ENCODE measurements around the gene TMEM63C. TPM values are rescaled to one million over a fixed set of nuclear protein-coding genes. Genes with fewer than 3 reads are reported as not detected.

The TMEM63C gene
- total RNA-seq, 1 donor from 2014 or later, result 1.5 TPM

GRCh38 chr14:77139540-77140358 lies 41.8 kb upstream of the TMEM63C start:
- peak; percentile 56 for DNase-seq
- peak; percentile 74 for ATAC-seq (ENCODE audit: low read depth)
- H3K36me3 Mint-ChIP-seq (ENCODE audit: low read depth), result no peaks in the 10 kb centered on the region
- CTCF ChIA-PET, result interaction anchor here (1.0 kb wide), 3 partner anchors 11 to 177 kb away, joined by 3 to 4 read pairs (median 3); no protein-coding TSS in a partner anchor
- no peaks in the 10 kb centered on the region for H3K9me3 Mint-ChIP-seq
- intact Hi-C loops (cut with micrococcal nuclease), result loop anchor here (5.0 kb wide), 1 partner anchor 163 kb away; no protein-coding TSS in a partner anchor
- H3K4me1 Mint-ChIP-seq, result peaks cover 26% of the 10 kb centered on the region
- H3K27ac Mint-ChIP-seq, result no peak overlapping the region
- H3K27me3 Mint-ChIP-seq, result peaks cover 64% of the 10 kb centered on the region
- POLR2A ChIA-PET, result no interaction called here
- TF ChIP-seq CTCF (IDR thresholded peaks at IDR 0.05), result no peak
- peak overlapping the region; percentile 76 for H3K4me3 Mint-ChIP-seq

GRCh38 chr14:77140359-77141213 lies 41.0 kb upstream of the TMEM63C start:
- H3K27ac Mint-ChIP-seq, result no peak overlapping the region
- CTCF ChIA-PET, result interaction anchor here (1.0 kb wide), 3 partner anchors 10 to 176 kb away, joined by 3 to 4 read pairs (median 3); no protein-coding TSS in a partner anchor
- H3K4me3 Mint-ChIP-seq, result peak overlapping the region; percentile 76
- no peaks in the 10 kb centered on the region for H3K36me3 Mint-ChIP-seq (ENCODE audit: low read depth)
- ATAC-seq (ENCODE audit: low read depth) (no peak), DNase-seq (no peak)
- POLR2A ChIA-PET, result no interaction called here
- no peaks in the 10 kb centered on the region for H3K9me3 Mint-ChIP-seq
- H3K4me1 Mint-ChIP-seq, result peaks cover 26% of the 10 kb centered on the region
- TF ChIP-seq CTCF (IDR thresholded peaks at IDR 0.05), result no peak
- intact Hi-C loops (cut with micrococcal nuclease), result loop anchor here (5.0 kb wide), 1 partner anchor 162 kb away; no protein-coding TSS in a partner anchor
- H3K27me3 Mint-ChIP-seq, result peaks cover 65% of the 10 kb centered on the region

- Mint-ChIP-seq H3K4me3 (peak within 1 kb of the TSS; percentile 76), H3K36me3 (ENCODE audit: low read depth) (no peaks in the 10 kb centered on the region), H3K27ac (no peak within 1 kb of the TSS), H3K4me1 (peaks cover 26% of the 10 kb centered on the region), H3K27me3 (peaks cover 66% of the 10 kb centered on the region), H3K9me3 (no peaks in the 10 kb centered on the region)
- intact Hi-C loops (cut with micrococcal nuclease), result loop anchor here (5.0 kb wide), 1 partner anchor 161 kb away; no protein-coding TSS in a partner anchor
- ATAC-seq (ENCODE audit: low read depth) (peak; percentile 53), DNase-seq (peak; percentile 44)
- ChIA-PET POLR2A (interaction anchor here (0.8 to 1.3 kb wide), 2 partner anchors 17 to 21 kb away, joined by 3 to 4 read pairs; no protein-coding TSS in a partner anchor), CTCF (interaction anchor here (1.2 kb wide), 1 partner anchor 33 kb away, joined by 4 read pairs; no protein-coding TSS in a partner anchor)
- no peak for TF ChIP-seq CTCF (IDR thresholded peaks at IDR 0.05)
Observed at GRCh38 chr14:77141214-77142004, 40.2 kb upstream of the TMEM63C start, which contains the start of gene ZDHHC22. Gene ZDHHC22, minus strand, starts transcription at chr14:77141791. Its CDS starts 2,053 bp downstream, at chr14:77139738.

- no peak for TF ChIP-seq CTCF (IDR thresholded peaks at IDR 0.05)
- ATAC-seq (ENCODE audit: low read depth) (no peak), DNase-seq (no peak)
- Mint-ChIP-seq H3K27me3 (peaks cover 68% of the 10 kb centered on the region), H3K36me3 (ENCODE audit: low read depth) (no peaks in the 10 kb centered on the region), H3K9me3 (no peaks in the 10 kb centered on the region), H3K27ac (no peak overlapping the region), H3K4me3 (peak overlapping the region; percentile 71), H3K4me1 (peaks cover 26% of the 10 kb centered on the region)
- POLR2A ChIA-PET, result interaction anchor here (0.6 to 1.3 kb wide), 3 partner anchors 18 to 428 kb away, joined by 3 to 4 read pairs (median 4); no protein-coding TSS in a partner anchor
- CTCF ChIA-PET, result interaction anchor here (1.2 to 1.8 kb wide), 2 partner anchors 10 to 33 kb away, joined by 4 to 7 read pairs; no protein-coding TSS in a partner anchor
- intact Hi-C loops (cut with micrococcal nuclease), result loop anchor here (5.0 kb wide), 1 partner anchor 160 kb away; no protein-coding TSS in a partner anchor
Observed at GRCh38 chr14:77142005-77142800, 39.4 kb upstream of the TMEM63C start.

Measured in activated B cell treated with CpG ODN at 0.5 μM for 24 hours (primary cell).